IMR-90 (cell line): ENCODE measurements around the gene MAP3K19. TPM values are rescaled to one million over a fixed set of nuclear protein-coding genes. Genes with fewer than 3 reads are reported as not detected.

ENCODE experiments used
- ATAC-seq: fragments of 200-7000 bp; cut with Tn5 transposase; 2 replicates; pipeline ENCODE4 v1.9.1; 2020; ENCODE audit warnings: low read depth, mild to moderate bottlenecking, moderate library complexity
- BruUV-seq: library from RNA; stranded (reverse); fragments of 400-500 nt; replicated peaks from 2 replicates; lab custom pipeline; 2021; lab: Mats Ljungman, UMichigan
- CTCF ChIA-PET: fragments of 300-600 bp; formaldehyde crosslinking; extraction: SDS; loops from one replicate; lab custom pipeline; 2021; ENCODE audit warnings: antibody characterized with exemption; lab: Yijun Ruan, JAX
- POLR2A ChIA-PET: fragments of 300-600 bp; sonication (Branson Sonifier 250); formaldehyde crosslinking; loops from one replicate; lab custom pipeline; 2022; ENCODE audit warnings: antibody characterized with exemption; ENCODE audit not compliant: unreplicated experiment; lab: Charles Lee
- DNase-seq: peaks from one replicate; pipeline ENCODE4 v3.0.0; 2013
- H2AFZ ChIP-seq: replicated peaks from 2 replicates; pipeline ENCODE3; 2013; ENCODE audit warnings: low read length, mild to moderate bottlenecking; ENCODE audit not compliant: poor library complexity
- H2AK5ac ChIP-seq: 2 replicates; pipeline ENCODE4 v1.6.1; 2013; ENCODE audit warnings: low read depth, low read length, inconsistent platforms
- H2AK9ac ChIP-seq: replicated peaks from 2 replicates; pipeline ENCODE3; 2013; ENCODE audit warnings: mild to moderate bottlenecking, low read depth, low read length, moderate library complexity; ENCODE audit not compliant: poor library complexity
- H2BK120ac ChIP-seq: 2 replicates; pipeline ENCODE4 v1.6.1; 2013; ENCODE audit warnings: low read depth, low read length, inconsistent platforms
- H2BK15ac ChIP-seq: 3 replicates; pipeline ENCODE4 v1.6.1; 2013; ENCODE audit warnings: low read depth, low read length, inconsistent platforms
- H2BK20ac ChIP-seq: 2 replicates; pipeline ENCODE4 v1.6.1; 2013; ENCODE audit warnings: low read depth, mild to moderate bottlenecking, inconsistent platforms, low read length, moderate library complexity
- H2BK5ac ChIP-seq: 2 replicates; pipeline ENCODE4 v1.6.1; 2013; ENCODE audit warnings: mild to moderate bottlenecking, low read depth, low read length, inconsistent platforms; ENCODE audit not compliant: poor library complexity, severe bottlenecking
- H3K14ac ChIP-seq: replicated peaks from 2 replicates; pipeline ENCODE4 v1.6.1; 2013; ENCODE audit warnings: low read depth, low read length, inconsistent platforms
- H3K18ac ChIP-seq: 2 replicates; pipeline ENCODE4 v1.6.1; 2013; ENCODE audit warnings: low read depth, low read length, control low read depth
- H3K23ac ChIP-seq: 2 replicates; pipeline ENCODE4 v1.6.1; 2013; ENCODE audit warnings: low read depth, low read length, inconsistent platforms
- H3K27ac ChIP-seq: 2 replicates; pipeline ENCODE4 v1.5.1; 2013; ENCODE audit warnings: mild to moderate bottlenecking, control low read depth, low read length; ENCODE audit not compliant: insufficient read depth
- H3K27me3 ChIP-seq: 2 replicates; pipeline ENCODE4 v1.6.1; 2013; ENCODE audit warnings: low read length; ENCODE audit not compliant: control insufficient read depth, insufficient read depth
- H3K36me3 ChIP-seq: 2 replicates; pipeline ENCODE4 v1.6.1; 2013; ENCODE audit warnings: low read length, mixed read lengths; ENCODE audit not compliant: control insufficient read depth, insufficient read depth
- H3K4ac ChIP-seq: 2 replicates; pipeline ENCODE4 v1.6.1; 2013; ENCODE audit warnings: low read depth, low read length, inconsistent platforms
- H3K4me1 ChIP-seq: 2 replicates; pipeline ENCODE4 v1.6.1; 2013; ENCODE audit warnings: low read length, mixed read lengths; ENCODE audit not compliant: control insufficient read depth, insufficient read depth
- H3K4me2 ChIP-seq: 2 replicates; pipeline ENCODE4 v1.6.1; 2013; ENCODE audit warnings: low read depth, mild to moderate bottlenecking, control low read depth, low read length, moderate library complexity
- H3K4me3 ChIP-seq: 2 replicates; pipeline ENCODE4 v1.5.1; 2013; ENCODE audit warnings: low read depth, mild to moderate bottlenecking, control low read depth, low read length, moderate library complexity; ENCODE audit not compliant: insufficient read depth
- H3K56ac ChIP-seq: 2 replicates; pipeline ENCODE4 v1.6.1; 2013; ENCODE audit warnings: low read length, inconsistent platforms; ENCODE audit not compliant: insufficient read depth; ENCODE audit errors: extremely low read depth
- H3K79me1 ChIP-seq, 2 experiments: 2 replicates each; pipeline ENCODE4 v1.6.1; 2013; ENCODE audit warnings: low read length in 2 of 2, inconsistent platforms in 1 of 2, low read depth in 1 of 2
- H3K9ac ChIP-seq: 2 replicates; pipeline ENCODE4 v1.6.1; 2013; ENCODE audit warnings: low read depth, low read length, control low read depth
- H3K9me1 ChIP-seq: 2 replicates; pipeline ENCODE4 v1.6.1; 2013; ENCODE audit warnings: low read length, inconsistent platforms; ENCODE audit not compliant: insufficient read depth
- H3K9me3 ChIP-seq: 2 replicates; pipeline ENCODE4 v1.6.1; 2013; ENCODE audit warnings: low read length; ENCODE audit not compliant: control insufficient read depth, insufficient read depth
- H4K20me1 ChIP-seq: 2 replicates; pipeline ENCODE4 v1.6.1; 2013; ENCODE audit warnings: low read length, inconsistent platforms; ENCODE audit not compliant: insufficient read depth
- H4K5ac ChIP-seq: 2 replicates; pipeline ENCODE4 v1.6.1; 2013; ENCODE audit warnings: mild to moderate bottlenecking, low read depth, low read length, control low read depth
- H4K8ac ChIP-seq, 2 experiments: 2 replicates each; pipeline ENCODE4 v1.6.1; 2013; ENCODE audit warnings: low read depth in 2 of 2, low read length in 2 of 2, control low read depth in 1 of 2, inconsistent platforms in 1 of 2
- H4K91ac ChIP-seq: 2 replicates; pipeline ENCODE4 v1.6.1; 2013; ENCODE audit warnings: low read depth, low read length, inconsistent platforms; ENCODE audit not compliant: insufficient read depth
- CHD1 ChIP-seq: IDR thresholded peaks from 2 replicates; pipeline ENCODE4 v1.6.1; 2012; ENCODE audit warnings: low read depth, low read length, improper control_type of control experiment
- NFE2L2 ChIP-seq: fragments of 150-350 bp; IDR thresholded peaks from 2 replicates; pipeline ENCODE4 v1.6.1; 2016; ENCODE audit warnings: low read depth, mild to moderate bottlenecking, low read length
- WGBS, 2 experiments: methylation state at CpG; one replicate each; pipeline versions ENCODE4 v1.1.5 to v1.1.7; 2013; ENCODE audit warnings: missing lambda C conversion rate in 2 of 2; ENCODE audit not compliant: insufficient read length in 1 of 2; ENCODE audit errors: extremely low coverage in 2 of 2; 5-methylcytosine and 5-hydroxymethylcytosine counted together
- dilution Hi-C: fragments of 300-500 bp; cut with HindIII; formaldehyde crosslinking; loops from one replicate; pipeline ENCODE4 v1.14.3; 2018; ENCODE audit warnings: low sequenced_read_pairs; ENCODE audit not compliant: unreplicated experiment
- in situ Hi-C: fragments of 300-500 bp; cut with MboI; formaldehyde crosslinking; loops from 3 replicates; pipeline ENCODE4 v1.14.3; 2019; ENCODE audit warnings: low sequenced_read_pairs, inconsistent platforms, mixed read lengths
- intact Hi-C: fragments of 100-400 bp; cut with micrococcal nuclease; formaldehyde crosslinking; loops from 2 replicates; pipeline ENCODE4 v1.10.0; 2022
- polyA plus RNA-seq, 3 experiments: library from polyadenylated mRNA; depleted of rRNA; stranded (reverse); fragments of >200 nt; gene quantifications; 2 replicates each; pipeline ENCODE4 v1.2.3, GENCODE V29; 2012; ENCODE audit warnings: low replicate concordance in 1 of 3
- total RNA-seq: library from RNA; depleted of rRNA; stranded (reverse); fragments of >200 nt; gene quantifications from 2 replicates; pipeline ENCODE4 v1.2.3, GENCODE V29; 2012

The MAP3K19 gene
- total and polyA plus RNA-seq, 2 of the 4 experiments (the other 2 are of a cell fraction), result not detected

DNA sequence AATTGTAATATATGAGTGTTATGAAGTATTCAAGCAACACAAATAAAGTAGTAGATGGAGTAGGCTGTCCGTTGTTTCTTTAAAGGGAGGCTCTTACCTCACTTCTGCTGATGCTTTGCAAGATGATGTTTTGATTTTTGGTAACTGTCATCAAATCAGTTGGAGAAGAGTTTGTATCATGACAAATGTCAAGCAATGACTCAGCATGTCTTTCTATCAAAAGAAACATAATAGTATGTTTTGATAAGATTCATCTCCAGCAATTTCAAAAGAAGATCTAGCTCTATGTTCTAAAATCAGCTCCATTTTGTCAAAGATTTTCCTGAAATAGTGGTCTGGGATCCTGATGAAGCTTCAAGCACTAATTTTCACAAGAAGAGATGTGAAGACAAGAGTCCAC, 25.6 kb downstream of the MAP3K19 start:
- POLR2A ChIA-PET, result no interaction called here
- CTCF ChIA-PET, result interaction anchor here (1.0 to 1.1 kb wide), 2 partner anchors 18 to 775 kb away, joined by 3 read pairs; no protein-coding TSS in a partner anchor
- no peaks in the 10 kb centered on the region for H3K4me1 ChIP-seq

More for the DNA sequence above, 25.6 kb downstream of the MAP3K19 start:
- no peak overlapping the region for H2BK120ac ChIP-seq
- no peak overlapping the region for H3K56ac ChIP-seq
- H4K91ac ChIP-seq, result no peak overlapping the region
- H2AK5ac ChIP-seq, result no peak overlapping the region
- no TSS peak for BruUV-seq
- H3K14ac ChIP-seq, result no peak overlapping the region
- no peak overlapping the region for H3K9ac ChIP-seq
- H4K5ac ChIP-seq, result no peak overlapping the region
- no peak overlapping the region for H2BK20ac ChIP-seq
- dilution Hi-C loops (no loop called here), in situ Hi-C loops (no loop called here), intact Hi-C loops (no loop called here)
- H3K4ac ChIP-seq, result no peak overlapping the region
- no peak overlapping the region for H3K23ac ChIP-seq
- no peaks in the 10 kb centered on the region; the same call in 1 of the 2 replicates for H3K27me3 ChIP-seq
- no peak overlapping the region for H3K4me3 ChIP-seq
- ATAC-seq (no peak), DNase-seq (no peak)
- H2BK15ac ChIP-seq, result no peak overlapping the region
- H3K79me1 ChIP-seq, result no peaks in the 10 kb centered on the region
- no peaks in the 10 kb centered on the region for H3K36me3 ChIP-seq
- WGBS, 2 experiments, result no CpG with 5 or more reads among the region's 1 CpG
- no peak overlapping the region for H2AK9ac ChIP-seq
- H3K27ac ChIP-seq, result no peak overlapping the region
- H3K9me3 ChIP-seq, result no peaks in the 10 kb centered on the region
- H3K9me1 ChIP-seq, result no peaks in the 10 kb centered on the region
- H3K18ac ChIP-seq, result no peak overlapping the region
- no peak overlapping the region for H2AFZ ChIP-seq
- no peak overlapping the region for H3K4me2 ChIP-seq
- no peaks in the 10 kb centered on the region for H4K20me1 ChIP-seq
- H4K8ac ChIP-seq, result no peak overlapping the region
- TF ChIP-seq NFE2L2, result peak; percentile 50; the same call in 1 of the 2 replicates
- no peak for TF ChIP-seq CHD1
- H2BK5ac ChIP-seq, result no peak overlapping the region
